GM18868 (cell line): ENCODE data around the gene ZBP1.
A peak's percentile ranks its signal among the peaks of the same experiment; 100 is the strongest.

Source experiments
- ATAC-seq: cut with Tn5 transposase; IDR thresholded peaks from one replicate; pipeline ENCODE4 v1.9.1; 2021; ENCODE audit warnings: mild to moderate bottlenecking, moderate library complexity; ENCODE audit not compliant: unreplicated experiment

The ZBP1 gene

GRCh38 chr20:57601211-57601570 is 19.0 kb downstream of the ZBP1 start:
- no peak for ATAC-seq

- peak; percentile 63 for ATAC-seq
Measured at GRCh38 chr20:57600320-57601210, 19.7 kb downstream of the ZBP1 start.

- ATAC-seq = no peak
Measured at GRCh38 chr20:57598491-57598890, 21.7 kb downstream of the ZBP1 start.

GRCh38 chr20:57598060-57598459 is 22.2 kb downstream of the ZBP1 start:
- no peak for ATAC-seq

- peak; percentile 55 for ATAC-seq
Measured at GRCh38 chr20:57596998-57597939, 23.0 kb downstream of the ZBP1 start.

- no peak for ATAC-seq
Measured at GRCh38 chr20:57596358-57596757, 23.9 kb downstream of the ZBP1 start.

- ATAC-seq = no peak
Measured at GRCh38 chr20:57595041-57596030, 24.9 kb downstream of the ZBP1 start.

- ATAC-seq = no peak
Measured at GRCh38 chr20:57594092-57594951, 25.9 kb downstream of the ZBP1 start.

- no peak for ATAC-seq
Measured at GRCh38 chr20:57593134-57593886, 26.9 kb downstream of the ZBP1 start.

GRCh38 chr20:57592263-57593092 is 27.7 kb downstream of the ZBP1 start:
- no peak for ATAC-seq

GRCh38 chr20:57591289-57592229 is 28.7 kb downstream of the ZBP1 start:
- no peak for ATAC-seq

- ATAC-seq = no peak
Measured at GRCh38 chr20:57590485-57591288, 29.5 kb downstream of the ZBP1 start.

GRCh38 chr20:57589728-57590484 is 30.3 kb downstream of the ZBP1 start:
- no peak for ATAC-seq

- no peak for ATAC-seq
Measured at GRCh38 chr20:57589123-57589727, 31.0 kb downstream of the ZBP1 start.

- no peak for ATAC-seq
Measured at GRCh38 chr20:57588596-57588995, 31.6 kb downstream of the ZBP1 start.
